ENCODE data around the gene RHCE.

RHCE gene

GRCh38 chr1:25432749-25433388 lies 12.2 kb upstream of the RHCE start:
- TF ChIP-seq CTCF (conservative IDR thresholded peaks at IDR 0.05; ENCODE audit: low read length) = no peak
- H3K4me3 ChIP-seq (ENCODE audit: low read length) = no peak overlapping the region
- DNase-seq (ENCODE audit: low read depth) = no peak

GRCh38 chr1:25431955-25432719 lies 11.5 kb upstream of the RHCE start:
- H3K4me3 ChIP-seq (ENCODE audit: low read length) = peak overlapping the region; percentile 77
- DNase-seq (ENCODE audit: low read depth) = peak; percentile 43
- no peak for TF ChIP-seq CTCF (conservative IDR thresholded peaks at IDR 0.05; ENCODE audit: low read length)

- H3K4me3 ChIP-seq (ENCODE audit: low read length) = peak overlapping the region; percentile 77
- DNase-seq (ENCODE audit: low read depth) = no peak
- TF ChIP-seq CTCF (conservative IDR thresholded peaks at IDR 0.05; ENCODE audit: low read length) = no peak
These were observed 10.6 kb upstream of the RHCE start for GRCh38 chr1:25430967-25431881.

GRCh38 chr1:25430073-25430966 lies 9.7 kb upstream of the RHCE start, which contains the start of gene MACO1:
TSS of gene MACO1 (plus strand) at chr1:25430897. CDS start at chr1:25431099, 202 bp downstream.
- TF ChIP-seq CTCF (conservative IDR thresholded peaks at IDR 0.05; ENCODE audit: low read length) = no peak
- peak; percentile 93 for DNase-seq (ENCODE audit: low read depth)
- peak within 1 kb of the TSS; percentile 86 for H3K4me3 ChIP-seq (ENCODE audit: low read length)

GRCh38 chr1:25428475-25429166 lies 8.0 kb upstream of the RHCE start:
- no peak for DNase-seq (ENCODE audit: low read depth)
- no peak for TF ChIP-seq CTCF (conservative IDR thresholded peaks at IDR 0.05; ENCODE audit: low read length)
- H3K4me3 ChIP-seq (ENCODE audit: low read length) = no peak overlapping the region

GRCh38 chr1:25427696-25428095 lies 7.1 kb upstream of the RHCE start:
- DNase-seq (ENCODE audit: low read depth) = no peak
- TF ChIP-seq CTCF (conservative IDR thresholded peaks at IDR 0.05; ENCODE audit: low read length) = no peak
- no peak overlapping the region for H3K4me3 ChIP-seq (ENCODE audit: low read length)
